GM21515 (cell line): ENCODE data around the gene KAT2A.
"Not testable (repeated sequence)": the region's sequence is repeated elsewhere in the genome, so short reads cannot be mapped to it uniquely, and the experiment has no call there.

Experiments
- ATAC-seq: cut with Tn5 transposase; IDR thresholded peaks from one replicate; pipeline ENCODE4 v1.9.1; 2021; ENCODE audit not compliant: unreplicated experiment

KAT2A gene

GRCh38 chr17:42120770-42121769, at the start of gene KAT2A:
Gene KAT2A, minus strand, starts transcription at chr17:42121367. Its CDS starts 63 bp downstream, at chr17:42121304.
- peak; percentile 62 for ATAC-seq

- no peak for ATAC-seq
These were observed 48.2 kb upstream of the KAT2A start for GRCh38 chr17:42169351-42169750.

GRCh38 chr17:42167807-42168206, 46.6 kb upstream of the KAT2A start:
- no peak for ATAC-seq

GRCh38 chr17:42166196-42166763, 45.1 kb upstream of the KAT2A start:
- ATAC-seq = no peak

- no peak for ATAC-seq
These were observed 44.6 kb upstream of the KAT2A start for GRCh38 chr17:42165751-42166150.

GRCh38 chr17:42163696-42164407, 42.7 kb upstream of the KAT2A start:
- ATAC-seq = no peak

- ATAC-seq = no peak
These were observed 41.9 kb upstream of the KAT2A start for GRCh38 chr17:42163113-42163512.

- ATAC-seq = no peak
These were observed 39.4 kb upstream of the KAT2A start for GRCh38 chr17:42160531-42160910.

- no peak for ATAC-seq
These were observed 38.8 kb upstream of the KAT2A start for GRCh38 chr17:42159796-42160530.

- ATAC-seq = no peak
These were observed 34.5 kb upstream of the KAT2A start for GRCh38 chr17:42155614-42156045.

GRCh38 chr17:42153919-42154742, 33.0 kb upstream of the KAT2A start:
- ATAC-seq = no peak

GRCh38 chr17:42146911-42147607, 25.9 kb upstream of the KAT2A start:
- ATAC-seq = no peak

- not testable (repeated sequence) for ATAC-seq
These were observed 22.0 kb upstream of the KAT2A start for GRCh38 chr17:42143138-42143537.

- ATAC-seq = no peak
These were observed 21.3 kb upstream of the KAT2A start for GRCh38 chr17:42142371-42142896.

GRCh38 chr17:42141382-42141781, 20.2 kb upstream of the KAT2A start:
- ATAC-seq = no peak

GRCh38 chr17:42140690-42141089, 19.5 kb upstream of the KAT2A start:
- not testable (repeated sequence) for ATAC-seq

GRCh38 chr17:42138749-42139492, 17.8 kb upstream of the KAT2A start:
- ATAC-seq = no peak

GRCh38 chr17:42136654-42137051, 15.5 kb upstream of the KAT2A start:
- no peak for ATAC-seq
